Occipital lobe (tissue), 2 donors: ENCODE data around the gene ANKRD24. TPM values are rescaled to one million over a fixed set of nuclear protein-coding genes. Genes with fewer than 3 reads are reported as not detected.
"Not testable (repeated sequence)": the region's sequence is repeated elsewhere in the genome, so short reads cannot be mapped to it uniquely, and the experiment has no call there.

Source experiments
- DNase-seq: peaks from one replicate; lab custom pipeline; 2025; lab: John Stamatoyannopoulos, UW
- total RNA-seq: library from RNA; depleted of rRNA; stranded (reverse); fragments of >200 nt; gene quantifications from one replicate; pipeline ENCODE4 v1.2.3, GENCODE V29; 2014

ANKRD24 gene
- total RNA-seq, 1 donor from 2014 or later, result 16.4 TPM

- no peak for DNase-seq
Observed at GRCh38 chr19:4197625-4198466, 15.4 kb downstream of the ANKRD24 start.

GRCh38 chr19:4198467-4199126 is 16.1 kb downstream of the ANKRD24 start:
- no peak for DNase-seq

- DNase-seq, result no peak
Observed at GRCh38 chr19:4199699-4200293, 17.3 kb downstream of the ANKRD24 start.

- no peak for DNase-seq
Observed at GRCh38 chr19:4200940-4201542, 18.6 kb downstream of the ANKRD24 start.

- DNase-seq, result no peak
Observed at GRCh38 chr19:4201798-4202197, 19.3 kb downstream of the ANKRD24 start.

- no peak for DNase-seq
Observed at GRCh38 chr19:4206818-4207484, 24.5 kb downstream of the ANKRD24 start.

GRCh38 chr19:4208385-4209094 is 26.1 kb downstream of the ANKRD24 start:
- no peak for DNase-seq

GRCh38 chr19:4210166-4210731 is 27.8 kb downstream of the ANKRD24 start:
- no peak for DNase-seq

- DNase-seq, result no peak
Observed at GRCh38 chr19:4213116-4213515, 30.6 kb downstream of the ANKRD24 start.

GRCh38 chr19:4215807-4216206 is 33.3 kb downstream of the ANKRD24 start:
- DNase-seq, result no peak

GRCh38 chr19:4216846-4217245 is 34.4 kb downstream of the ANKRD24 start:
- DNase-seq, result no peak

GRCh38 chr19:4217429-4218264 is 35.2 kb downstream of the ANKRD24 start:
- DNase-seq, result no peak

- DNase-seq, result not testable (repeated sequence)
Observed at GRCh38 chr19:4218523-4218922, 36.0 kb downstream of the ANKRD24 start.

GRCh38 chr19:4220188-4220587 is 37.7 kb downstream of the ANKRD24 start:
- no peak for DNase-seq

- DNase-seq, result no peak
Observed at GRCh38 chr19:4224470-4224869, 42.0 kb downstream of the ANKRD24 start.

GRCh38 chr19:4225885-4226284 is 43.4 kb downstream of the ANKRD24 start:
- DNase-seq, result no peak

- DNase-seq, result no peak
Observed at GRCh38 chr19:4227771-4228170, 45.3 kb downstream of the ANKRD24 start.

- DNase-seq, result no peak
Observed at GRCh38 chr19:4228765-4229178, 46.3 kb downstream of the ANKRD24 start.

GRCh38 chr19:4229179-4229931 is 46.9 kb downstream of the ANKRD24 start, which contains the start of gene EBI3:
TSS of gene EBI3 (plus strand) at chr19:4229523. CDS start at chr19:4229551, 28 bp downstream.
- DNase-seq, result no peak
